Measurements from ENCODE around the gene WTIP.
A peak's percentile ranks its signal among the peaks of the same experiment; 100 is the strongest.

- TF ChIP-seq EP300 (IDR thresholded peaks at IDR 0.05; ENCODE audit: borderline replicate concordance) (no peak), REST (IDR thresholded peaks at IDR 0.05; ENCODE audit: low read depth) (no peak), MAX (IDR thresholded peaks at IDR 0.05) (peak; percentile 39; the same call in 1 of the 2 replicates), TCF12 (IDR thresholded peaks at IDR 0.05; ENCODE audit: low read depth) (no peak), TAF1 (IDR thresholded peaks at IDR 0.05; ENCODE audit: low read depth) (no peak), RAD21 (IDR thresholded peaks at IDR 0.05; ENCODE audit: low read depth) (no peak), FOXM1 (IDR thresholded peaks at IDR 0.05; ENCODE audit: borderline replicate concordance, low read depth) (no peak), ZBTB7A (IDR thresholded peaks at IDR 0.05; ENCODE audit: low read depth) (no peak), EGR1 (IDR thresholded peaks at IDR 0.05) (no peak), CEBPB (IDR thresholded peaks at IDR 0.05) (no peak)
Measured at GRCh38 chr19:34482380-34483250, 1.1 kb downstream of the WTIP start.
